Measurements from ENCODE around the gene SSTR3. TPM values are rescaled to one million over a fixed set of nuclear protein-coding genes. Genes with fewer than 3 reads are reported as not detected.
A peak's percentile ranks its signal among the peaks of the same experiment; 100 is the strongest.

SSTR3 gene
- total RNA-seq, 2 experiments from 2014 or later, result 3.5 to 3.6 TPM

DNA sequence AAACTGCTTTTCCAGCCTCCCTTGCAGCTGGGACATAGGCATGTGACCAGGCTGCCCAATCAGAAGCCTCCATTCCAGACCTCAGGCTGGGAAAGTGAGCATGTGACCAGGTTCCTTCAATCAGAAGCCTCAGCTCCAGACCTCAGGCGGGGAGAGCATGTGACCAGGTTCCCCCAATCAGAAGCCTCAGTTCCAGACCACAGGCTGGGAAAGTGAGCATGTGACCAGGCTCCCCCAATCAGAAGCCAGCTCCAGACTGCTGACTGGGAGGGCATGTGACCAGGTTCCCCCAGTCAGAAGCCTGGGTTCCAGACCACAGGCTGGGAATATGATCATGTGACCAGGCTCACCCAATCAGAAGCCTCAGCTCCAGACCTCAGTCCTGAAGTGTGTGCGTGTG is 50.8 kb downstream of the SSTR3 start:
- no peaks in the 10 kb centered on the region for H3K27me3 Mint-ChIP-seq (ENCODE audit: low read depth)
- peak overlapping the region; percentile 49 for H3K4me3 Mint-ChIP-seq
- peaks cover 91% of the 10 kb centered on the region for H3K4me1 Mint-ChIP-seq (ENCODE audit: low read depth)
- peaks cover 4% of the 10 kb centered on the region for H3K36me3 Mint-ChIP-seq (ENCODE audit: low read depth)
- POLR2A ChIA-PET, result interaction anchor here (0.6 to 7.1 kb wide), 11 partner anchors 12 to 83 kb away, joined by 3 to 100 read pairs (median 6); partner anchors contain the start of genes C1QTNF6, IL2RB and RAC2
- H3K27ac Mint-ChIP-seq, result peak overlapping the region; percentile 96
- DNase-seq (peak; percentile 66), ATAC-seq (no peak)
- CTCF ChIA-PET, result interaction anchor here (0.8 to 9.5 kb wide), 14 partner anchors 9 to 385 kb away, joined by 3 to 280 read pairs (median 6); partner anchors contain the start of genes C1QTNF6, IFT27 and IL2RB
- H3K9me3 Mint-ChIP-seq (ENCODE audit: insufficient read depth), result peaks cover 5% of the 10 kb centered on the region

DNA sequence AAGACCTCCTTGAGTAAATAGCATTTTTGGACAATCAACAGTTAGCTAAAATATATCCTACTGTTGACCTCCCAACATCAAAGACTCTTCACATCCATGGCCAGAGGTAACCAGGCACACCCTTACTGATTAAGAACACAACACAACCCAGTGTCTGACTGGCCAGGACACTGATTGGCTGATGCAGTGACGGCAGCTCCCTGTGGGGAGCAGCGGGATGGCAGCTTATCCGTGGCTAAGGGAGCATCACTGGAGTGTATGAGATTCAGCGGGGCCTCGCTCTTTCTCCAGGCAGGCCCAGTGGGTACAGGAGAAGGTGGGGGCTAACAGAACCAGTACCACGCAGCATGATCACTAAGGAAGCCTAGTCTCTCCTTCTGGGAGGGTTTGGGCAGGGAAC is 52.2 kb downstream of the SSTR3 start:
- POLR2A ChIA-PET, result no interaction called here
- CTCF ChIA-PET, result interaction anchor here (0.9 to 9.5 kb wide), 3 partner anchors 10 to 82 kb away, joined by 3 to 280 read pairs (median 132); partner anchors contain the start of genes C1QTNF6 and IL2RB
- Mint-ChIP-seq H3K27me3 (ENCODE audit: low read depth) (no peaks in the 10 kb centered on the region), H3K4me1 (ENCODE audit: low read depth) (peaks cover 90% of the 10 kb centered on the region), H3K4me3 (no peak overlapping the region), H3K36me3 (ENCODE audit: low read depth) (peaks cover 4% of the 10 kb centered on the region), H3K9me3 (ENCODE audit: insufficient read depth) (peaks cover 5% of the 10 kb centered on the region), H3K27ac (peak overlapping the region; percentile 67)
- no peak for DNase-seq
- ATAC-seq, result no peak

DNA sequence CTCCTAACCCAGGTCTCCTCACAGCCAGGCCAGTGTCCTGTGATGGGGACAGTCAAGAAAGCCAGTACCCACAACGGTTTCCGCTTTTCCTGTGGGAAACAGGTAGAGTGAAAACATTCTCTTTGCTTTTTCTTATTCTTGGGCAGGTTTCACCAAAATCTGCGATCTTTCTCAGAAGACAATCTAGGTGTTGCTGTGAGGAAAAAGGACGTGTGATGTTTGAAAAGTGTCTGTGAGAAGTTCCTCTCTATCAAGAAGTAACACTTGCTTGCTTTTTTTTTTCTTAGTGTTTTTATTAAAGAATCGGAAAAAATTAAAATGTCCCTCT is 53.4 kb downstream of the SSTR3 start:
- DNase-seq (no peak), ATAC-seq (no peak)
- Mint-ChIP-seq H3K36me3 (ENCODE audit: low read depth) (peaks cover 4% of the 10 kb centered on the region), H3K27ac (no peak overlapping the region), H3K27me3 (ENCODE audit: low read depth) (no peaks in the 10 kb centered on the region), H3K4me1 (ENCODE audit: low read depth) (peaks cover 79% of the 10 kb centered on the region), H3K9me3 (ENCODE audit: insufficient read depth) (peaks cover 5% of the 10 kb centered on the region), H3K4me3 (no peak overlapping the region)
- CTCF ChIA-PET, result no interaction called here
- POLR2A ChIA-PET, result no interaction called here

DNA sequence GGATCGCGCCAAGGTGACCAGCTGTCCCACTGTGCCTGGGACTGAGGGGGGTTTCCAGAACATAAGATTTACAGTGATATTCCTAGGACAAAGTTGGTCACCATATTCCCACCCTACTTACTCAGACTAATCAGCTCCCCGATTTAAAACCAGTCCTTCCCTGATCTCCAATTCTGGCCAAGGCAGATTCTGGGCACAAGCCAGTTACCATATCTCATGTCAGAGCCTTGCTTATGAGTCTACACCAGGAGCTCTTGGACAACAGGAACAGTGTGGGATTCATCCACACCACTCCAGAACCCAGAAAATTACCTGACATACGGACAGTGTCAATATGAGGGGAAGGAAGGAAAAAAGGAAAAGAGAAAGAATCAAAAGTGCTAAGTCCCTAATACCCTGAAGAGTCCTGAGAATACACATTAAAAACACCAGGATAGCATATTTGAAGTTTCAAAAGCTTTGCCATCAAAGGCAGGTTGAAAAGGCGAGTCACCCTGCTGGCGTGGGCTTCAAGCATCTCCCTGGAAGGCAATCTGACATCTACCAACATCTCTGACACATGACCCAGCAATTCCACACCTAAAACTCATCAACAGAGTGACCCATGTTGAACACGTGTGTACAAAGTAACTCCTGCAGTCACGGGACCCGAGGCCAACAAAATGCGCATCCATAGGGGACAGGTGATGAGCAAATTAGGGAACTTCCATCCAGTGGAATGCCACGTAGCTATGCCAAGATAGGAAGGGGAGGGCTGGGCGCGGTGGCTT is 54.6 kb downstream of the SSTR3 start:
- CTCF ChIA-PET, result interaction anchor here (0.8 to 2.3 kb wide), 4 partner anchors 9 to 42 kb away, joined by 3 to 10 read pairs (median 6); no protein-coding TSS in a partner anchor
- Mint-ChIP-seq H3K27ac (no peak overlapping the region), H3K9me3 (ENCODE audit: insufficient read depth) (peaks cover 5% of the 10 kb centered on the region), H3K4me1 (ENCODE audit: low read depth) (peaks cover 67% of the 10 kb centered on the region), H3K36me3 (ENCODE audit: low read depth) (peaks cover 4% of the 10 kb centered on the region), H3K4me3 (no peak overlapping the region), H3K27me3 (ENCODE audit: low read depth) (no peaks in the 10 kb centered on the region)
- DNase-seq (no peak), ATAC-seq (no peak)
- POLR2A ChIA-PET, result interaction anchor here (1.3 kb wide), 1 partner anchor 86 kb away, joined by 5 read pairs; the partner anchor contains the start of gene RAC2

DNA sequence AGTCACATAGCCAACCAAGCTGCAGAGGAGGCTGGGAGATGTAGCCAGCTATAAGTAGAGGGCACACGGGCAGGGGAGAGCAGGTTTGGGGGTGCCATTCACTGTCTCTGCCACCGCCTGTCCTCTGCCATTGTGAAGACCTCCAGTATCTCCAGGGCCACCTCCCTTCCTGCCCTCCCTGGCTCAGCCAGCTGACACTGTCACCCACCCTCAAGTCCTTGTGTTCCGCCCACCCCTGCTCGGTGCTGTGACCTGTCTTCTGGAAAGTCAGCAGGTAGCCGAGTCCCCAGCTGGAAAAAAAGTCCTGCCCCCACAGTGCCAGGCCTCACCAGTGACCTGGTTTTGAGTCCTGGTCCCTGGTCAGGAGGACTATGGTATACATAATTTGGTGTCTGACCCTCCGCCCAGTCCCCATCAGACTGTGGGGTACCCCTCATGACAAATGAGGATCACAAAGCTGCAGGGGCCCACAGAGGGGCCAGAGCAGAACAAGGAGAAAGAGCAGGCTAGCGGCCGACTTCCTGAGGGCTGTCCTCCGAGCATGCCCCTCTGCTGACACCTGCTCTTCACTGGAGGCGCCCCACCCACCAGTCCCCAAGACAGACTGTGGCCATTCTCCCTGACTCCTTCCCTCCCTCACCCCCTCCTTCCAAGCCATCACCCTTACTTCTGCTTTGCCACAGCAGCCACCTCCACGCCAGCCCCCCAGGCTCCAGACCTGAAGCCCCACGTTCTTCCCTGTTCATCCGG is 55.4 kb downstream of the SSTR3 start:
- H3K27ac Mint-ChIP-seq, result no peak overlapping the region
- no peaks in the 10 kb centered on the region for H3K27me3 Mint-ChIP-seq (ENCODE audit: low read depth)
- H3K4me3 Mint-ChIP-seq, result no peak overlapping the region
- CTCF ChIA-PET, result interaction anchor here (2.3 kb wide), 2 partner anchors 10 to 43 kb away, joined by 8 to 10 read pairs; no protein-coding TSS in a partner anchor
- H3K36me3 Mint-ChIP-seq (ENCODE audit: low read depth), result peaks cover 4% of the 10 kb centered on the region
- DNase-seq (no peak), ATAC-seq (no peak)
- POLR2A ChIA-PET, result interaction anchor here (0.6 to 1.3 kb wide), 3 partner anchors 10 to 87 kb away, joined by 3 to 5 read pairs (median 3); partner anchors contain the start of gene RAC2
- peaks cover 59% of the 10 kb centered on the region for H3K4me1 Mint-ChIP-seq (ENCODE audit: low read depth)
- H3K9me3 Mint-ChIP-seq (ENCODE audit: insufficient read depth), result peaks cover 5% of the 10 kb centered on the region

DNA sequence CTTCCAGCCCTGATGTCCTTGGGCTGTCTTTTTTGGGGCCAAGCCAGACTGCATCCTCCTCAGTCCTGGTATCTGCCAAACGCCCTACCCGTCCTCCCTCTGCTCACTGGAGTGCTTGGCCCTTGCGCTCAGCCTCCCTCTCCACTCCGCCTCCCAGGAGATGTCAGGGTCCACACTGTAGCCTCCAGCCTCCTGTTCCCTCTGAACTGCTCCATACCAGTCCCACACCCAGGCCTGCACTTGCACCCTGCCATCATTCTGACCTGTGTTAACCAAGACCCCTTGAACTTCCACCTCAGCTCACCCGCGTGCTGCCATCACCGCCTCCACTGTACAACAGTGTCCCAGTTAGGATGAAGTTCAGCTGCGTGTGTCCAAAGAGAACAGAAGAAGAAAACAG is 56.3 kb downstream of the SSTR3 start:
- peaks cover 5% of the 10 kb centered on the region for H3K36me3 Mint-ChIP-seq (ENCODE audit: low read depth)
- peaks cover 55% of the 10 kb centered on the region for H3K4me1 Mint-ChIP-seq (ENCODE audit: low read depth)
- no peaks in the 10 kb centered on the region for H3K27me3 Mint-ChIP-seq (ENCODE audit: low read depth)
- ChIA-PET CTCF (interaction anchor here (2.3 kb wide), 2 partner anchors 10 to 44 kb away, joined by 8 to 10 read pairs; no protein-coding TSS in a partner anchor), POLR2A (no interaction called here)
- ATAC-seq (no peak), DNase-seq (no peak)
- H3K4me3 Mint-ChIP-seq, result no peak overlapping the region
- H3K9me3 Mint-ChIP-seq (ENCODE audit: insufficient read depth), result peaks cover 2% of the 10 kb centered on the region
- H3K27ac Mint-ChIP-seq, result peak overlapping the region; percentile 6

DNA sequence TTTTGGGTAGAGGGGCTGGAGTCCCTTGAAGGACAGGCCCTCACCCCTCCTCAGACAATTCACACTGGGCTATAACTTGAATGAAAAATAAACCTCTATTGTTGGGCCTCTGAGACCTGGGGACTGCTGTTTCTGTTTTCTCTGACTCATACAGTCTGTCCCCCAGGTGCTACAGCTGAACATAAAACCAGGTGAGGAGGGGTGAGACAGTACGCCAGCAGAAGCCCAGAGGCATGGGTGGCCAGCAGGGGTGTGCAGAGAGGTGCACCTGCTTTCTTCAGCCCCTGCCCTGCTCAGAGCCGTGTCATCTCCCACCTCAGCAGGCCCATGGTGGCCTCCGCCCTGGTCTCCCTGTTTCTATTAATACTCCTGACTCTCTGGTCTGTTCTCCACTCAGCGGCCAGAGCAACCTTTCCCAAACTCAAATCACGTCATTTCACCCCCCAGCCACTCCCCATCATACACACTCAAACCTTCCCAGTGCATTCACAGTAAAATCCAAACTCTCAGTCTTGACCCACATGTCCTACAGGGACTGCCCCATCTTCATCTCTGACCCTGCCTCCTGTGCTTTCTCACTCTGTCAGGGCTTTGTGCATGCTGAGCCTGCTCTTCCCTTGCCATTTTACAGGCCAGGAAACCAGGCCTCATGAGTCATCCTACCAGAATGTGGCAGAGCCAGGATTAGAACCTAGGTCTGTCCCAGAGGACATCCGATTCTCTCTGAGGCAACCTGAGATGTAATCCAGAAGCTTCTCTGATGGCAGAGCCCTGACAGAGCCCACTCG is 57.2 kb downstream of the SSTR3 start:
- CTCF ChIA-PET, result no interaction called here

More for the DNA sequence above, 57.2 kb downstream of the SSTR3 start:
- no peaks in the 10 kb centered on the region for H3K27me3 Mint-ChIP-seq (ENCODE audit: low read depth)
- H3K9me3 Mint-ChIP-seq (ENCODE audit: insufficient read depth), result peaks cover 6% of the 10 kb centered on the region
- H3K36me3 Mint-ChIP-seq (ENCODE audit: low read depth), result peaks cover 12% of the 10 kb centered on the region
- H3K27ac Mint-ChIP-seq, result peak overlapping the region; percentile 14
- no peak overlapping the region for H3K4me3 Mint-ChIP-seq
- DNase-seq, result no peak
- POLR2A ChIA-PET, result no interaction called here
- H3K4me1 Mint-ChIP-seq (ENCODE audit: low read depth), result peaks cover 56% of the 10 kb centered on the region
- ATAC-seq, result no peak

Other genes with a start within 250 kb of the SSTR3 start
- gene TST, start 193.0 kb downstream of the SSTR3 start, total RNA-seq, result 1 to 10 TPM; 8.3 to 9.4 TPM
- 10 to 100 TPM; 28.5 to 33.6 TPM for gene MPST, start 192.7 kb downstream of the SSTR3 start, total RNA-seq
- 10 to 100 TPM; 34.3 to 35.9 TPM for gene KCTD17, start 160.7 kb downstream of the SSTR3 start, total RNA-seq
- gene TMPRSS6, start 102.8 kb downstream of the SSTR3 start, total RNA-seq, result 1 to 10 TPM; 1.1 TPM
- gene IL2RB, start 62.6 kb downstream of the SSTR3 start, total RNA-seq, result 100 to 1,000 TPM; 202 to 213 TPM
- 1 to 10 TPM; 6.1 to 6.2 TPM for gene C1QTNF6, start 24.2 kb downstream of the SSTR3 start, total RNA-seq
- gene RAC2, start 31.8 kb upstream of the SSTR3 start, total RNA-seq, result 1,000 to 10,000 TPM; 1,167 to 1,252 TPM
- 100 to 1,000 TPM; 107 to 114 TPM for gene CYTH4, start 70.0 kb upstream of the SSTR3 start, total RNA-seq
- gene ELFN2, start 215.0 kb upstream of the SSTR3 start, total RNA-seq, result under 1 TPM; 0.05 to 0.08 TPM